ENCODE measurements around the gene ZNF821. TPM values are rescaled to one million over a fixed set of nuclear protein-coding genes. Genes with fewer than 3 reads are reported as not detected.
"Not testable (repeated sequence)": the region's sequence is repeated elsewhere in the genome, so short reads cannot be mapped to it uniquely, and the experiment has no call there.

The ZNF821 gene
- polyA plus RNA-seq, 4 donors, result 20.2 to 27.0 (median 22.5) TPM

DNA sequence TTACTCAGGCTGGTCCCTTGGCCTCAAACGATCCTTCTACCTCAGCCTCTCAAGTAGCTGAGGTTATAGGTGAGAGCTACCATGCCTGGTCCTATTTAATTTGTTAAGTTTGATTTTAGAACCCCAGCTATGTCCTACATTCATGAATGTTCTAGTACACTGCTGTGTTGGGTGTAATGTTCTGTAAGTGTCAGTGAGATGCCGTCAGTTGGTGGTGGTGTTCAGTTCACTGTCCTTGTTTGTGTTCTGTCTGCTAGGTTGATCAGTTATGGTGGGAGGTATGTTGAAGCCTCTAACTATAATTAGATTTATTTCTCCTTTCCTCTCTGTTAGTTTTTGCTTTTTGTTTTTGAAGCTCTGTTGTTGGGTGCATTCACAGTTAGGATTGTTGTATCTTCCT is 19.6 kb upstream of the ZNF821 start:
- no peak for DNase-seq (ENCODE audit: low read depth in 4 of 4, low spot score in 3 of 4)

DNA sequence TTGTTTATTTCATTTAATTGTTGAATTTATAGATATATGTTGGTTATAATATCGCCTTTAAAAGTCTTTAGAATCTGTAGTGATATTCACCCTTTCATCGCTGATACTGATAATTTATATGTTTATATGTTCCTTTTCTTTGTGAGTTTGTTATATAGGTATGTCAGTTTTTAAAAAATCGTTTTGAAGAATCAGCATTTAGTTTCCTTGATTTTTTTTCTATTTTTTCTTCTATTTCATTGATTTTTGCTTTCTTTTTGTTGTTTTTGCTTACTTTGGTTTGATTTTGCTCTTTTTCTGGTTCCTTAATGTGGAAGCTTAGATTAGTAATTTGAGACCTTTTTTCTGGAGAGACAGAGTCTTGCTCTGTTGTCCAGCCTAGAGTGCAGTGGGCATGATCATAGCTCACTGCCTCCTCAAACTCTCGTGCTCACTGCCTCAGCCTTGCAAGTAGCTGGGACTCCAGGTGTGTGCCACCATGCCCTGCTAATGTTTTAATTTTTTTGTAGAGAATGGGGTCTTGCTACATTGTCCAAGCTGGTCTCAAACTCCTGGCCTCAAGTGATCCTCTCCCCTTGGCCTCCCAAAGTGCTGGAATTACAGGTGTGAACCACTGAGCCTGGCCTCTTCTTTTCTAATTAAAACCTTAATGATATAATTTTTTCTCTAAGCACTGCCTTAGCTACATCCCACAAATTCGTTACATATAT is 18.8 kb upstream of the ZNF821 start:
- DNase-seq (ENCODE audit: low read depth in 4 of 4, low spot score in 3 of 4), result no peak

DNA sequence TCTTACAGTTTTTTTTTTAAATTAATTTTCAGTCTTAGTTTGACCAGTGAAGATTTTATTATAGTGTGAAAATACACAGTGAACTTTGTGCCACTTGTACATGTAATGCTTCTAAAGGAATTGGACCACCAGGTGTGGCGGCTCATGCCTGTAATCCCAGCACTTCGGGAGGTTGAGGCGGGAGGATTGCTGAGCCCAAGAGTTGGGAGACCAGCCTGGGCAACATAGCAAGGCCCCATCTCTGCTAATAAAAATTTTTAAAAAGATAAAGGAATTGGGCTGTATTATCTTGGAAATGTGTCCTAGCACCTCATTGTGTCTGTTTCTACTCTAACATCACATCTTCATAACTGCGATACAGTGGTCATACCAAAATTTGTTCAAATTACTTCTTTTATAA is 15.2 kb upstream of the ZNF821 start:
- DNase-seq (ENCODE audit: low read depth in 4 of 4, low spot score in 3 of 4), result no peak

DNA sequence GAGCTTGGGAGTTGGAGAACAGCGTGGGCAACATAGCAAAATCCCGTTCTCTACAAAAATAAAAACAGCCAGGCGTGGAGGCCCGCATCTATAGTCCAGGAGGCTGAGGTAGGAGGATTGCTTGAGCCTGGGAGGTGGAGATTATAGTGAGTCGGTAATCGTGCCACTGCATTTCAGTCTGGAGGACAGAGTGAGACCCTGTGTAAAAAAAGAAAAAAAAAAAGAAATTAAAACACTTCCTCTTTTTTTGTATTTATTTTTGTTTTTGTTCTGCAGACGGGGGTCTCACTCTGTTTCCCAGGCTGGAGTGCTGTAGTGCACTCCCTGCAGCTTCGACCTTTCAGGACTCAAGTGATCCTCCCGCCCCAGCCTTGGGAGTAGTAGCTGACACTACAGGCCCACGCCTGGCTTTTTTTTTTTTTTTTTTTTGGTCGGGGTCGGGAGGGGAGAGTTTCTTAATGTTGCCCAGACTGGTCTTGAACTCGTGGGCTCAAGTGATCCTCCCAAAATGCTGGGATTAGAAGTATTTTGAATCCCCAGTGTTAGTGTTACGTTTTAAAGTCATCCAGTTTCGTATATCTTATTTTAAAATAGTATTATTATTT is 12.9 kb upstream of the ZNF821 start:
- DNase-seq (ENCODE audit: low read depth in 4 of 4, low spot score in 3 of 4), result no peak

DNA sequence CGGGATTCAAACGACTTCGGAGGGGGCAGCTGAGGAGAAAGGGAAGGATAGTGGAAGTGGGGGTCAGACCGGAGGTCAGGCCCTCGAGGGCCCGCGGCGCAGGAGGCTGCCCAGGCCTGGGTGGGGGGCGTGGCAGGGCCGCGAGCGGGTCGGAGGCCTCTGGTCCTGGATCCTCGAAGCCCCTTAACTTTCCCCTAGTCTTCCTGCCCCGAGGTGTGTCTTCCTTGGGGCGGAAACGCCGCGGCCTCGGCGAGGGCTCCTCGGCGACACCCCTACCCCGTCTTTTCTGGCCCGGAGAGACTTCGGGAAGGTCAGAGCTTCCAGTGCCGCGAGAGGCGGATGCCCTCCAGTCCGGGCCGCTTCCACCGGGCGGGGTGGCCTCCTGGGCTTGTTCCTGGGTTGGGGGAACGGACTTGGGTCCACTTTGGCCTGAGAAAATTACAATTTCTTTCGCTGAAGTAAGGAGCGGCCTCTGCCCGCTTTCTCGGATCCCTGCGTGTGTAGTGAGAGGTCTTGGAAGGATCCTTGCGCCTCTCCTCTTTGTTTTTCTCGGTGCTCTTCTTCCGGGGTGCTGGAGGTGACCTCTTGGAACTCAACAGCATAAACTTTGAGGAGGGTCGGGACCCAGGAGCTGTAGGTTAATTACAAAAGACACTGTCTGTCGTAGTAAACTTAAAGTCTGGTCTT is 11.8 kb upstream of the ZNF821 start:
- peak; percentile 10 to 50 (median 22) for DNase-seq (ENCODE audit: low read depth in 4 of 4, low spot score in 3 of 4)

DNA sequence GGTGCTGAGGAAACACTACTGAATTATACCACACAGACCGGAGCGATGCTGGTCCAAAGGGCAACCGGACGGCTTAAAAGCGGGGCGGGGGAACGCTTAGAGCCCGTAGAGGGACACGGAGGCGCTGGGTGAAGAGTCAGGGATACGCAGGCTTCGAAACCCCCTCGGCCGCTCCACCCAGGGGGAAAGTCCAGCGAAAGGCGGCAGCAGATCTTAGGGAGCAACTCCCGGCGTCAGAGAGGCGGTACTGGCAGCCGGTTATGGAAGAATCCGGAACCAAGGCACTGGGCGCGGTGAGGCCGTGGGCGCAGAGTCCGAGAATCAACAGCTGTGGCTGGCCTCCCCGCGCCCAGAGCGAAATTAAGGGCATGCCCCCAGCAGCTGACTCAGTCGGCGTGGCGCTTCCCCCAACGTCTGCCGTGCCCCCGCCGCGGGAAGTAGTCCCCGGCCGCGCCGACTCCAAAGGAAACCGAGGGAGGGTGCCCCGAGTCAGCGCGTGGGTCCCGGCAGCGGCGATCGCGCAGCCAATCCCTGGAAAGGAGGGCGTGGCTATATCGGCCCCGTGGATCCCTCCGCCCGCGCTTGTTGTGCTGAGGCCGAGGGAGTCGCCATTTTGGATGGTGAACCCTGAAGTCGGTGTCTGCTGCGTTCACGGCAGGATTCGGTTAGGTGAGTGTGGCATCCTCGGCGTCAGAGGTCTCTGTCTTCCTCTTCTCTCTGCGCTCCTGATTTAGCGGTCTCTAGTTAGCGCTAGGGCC is 11.1 kb upstream of the ZNF821 start, which contains the start of gene IST1:
IST1 (plus strand) TSS at position 611 of the 758 bp plus-strand sequence. CDS start 20,110 bp downstream, outside the sequence.
- DNase-seq (ENCODE audit: low read depth in 4 of 4, low spot score in 3 of 4), result peak; percentile 93 to 98 (median 96)

DNA sequence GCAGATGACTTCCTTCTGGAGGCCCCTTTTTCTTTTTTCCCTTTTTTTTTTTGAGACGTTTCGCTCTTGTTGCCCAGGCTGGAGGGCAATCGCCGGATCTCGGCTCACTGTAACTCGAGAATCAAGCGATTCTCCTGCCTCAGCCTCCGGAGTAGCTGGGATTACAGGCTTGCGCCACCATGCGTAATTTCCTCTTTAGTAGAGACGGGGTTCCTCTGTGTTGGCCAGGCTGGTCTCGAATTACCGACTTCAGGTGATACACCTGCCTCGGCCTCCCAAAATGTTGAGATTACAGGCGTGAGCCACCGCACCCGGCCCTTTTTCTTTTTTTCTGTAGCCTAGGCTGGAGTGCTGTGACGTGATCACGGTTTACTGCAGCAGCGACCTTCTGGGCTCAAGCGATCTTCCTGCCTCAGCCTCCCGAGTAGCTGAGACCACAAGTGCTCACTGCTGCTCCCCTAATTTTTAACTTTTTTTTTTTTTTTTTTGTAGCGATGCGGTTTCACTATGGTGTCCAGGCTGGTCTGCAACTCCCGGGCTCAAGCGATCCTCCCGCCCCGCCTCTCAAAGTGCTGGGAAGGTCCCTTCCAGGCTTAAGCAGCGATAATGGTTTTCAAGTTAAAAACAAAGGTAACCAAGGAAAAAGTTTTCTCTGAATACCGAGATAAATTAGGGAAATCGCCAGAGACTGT is 10.4 kb upstream of the ZNF821 start:
- peak; percentile 12 to 34 (median 33) for DNase-seq (ENCODE audit: low read depth in 4 of 4, low spot score in 3 of 4)

DNA sequence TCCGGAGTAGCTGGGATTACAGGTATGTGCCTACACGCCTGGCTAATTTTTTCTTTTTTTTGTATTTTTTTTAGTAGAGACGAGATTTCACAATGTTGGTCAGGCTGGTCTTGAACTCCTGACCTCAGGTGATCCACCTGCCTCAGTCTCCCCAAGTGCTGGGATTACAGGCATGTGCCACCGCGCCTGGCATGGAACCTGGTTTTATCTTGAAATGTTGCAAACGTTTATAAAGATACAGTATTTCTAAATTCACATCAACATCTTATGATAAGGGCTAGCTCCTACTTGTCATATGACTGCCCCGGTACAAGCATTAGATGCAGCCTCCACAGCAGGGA is 9.9 kb upstream of the ZNF821 start:
- DNase-seq (ENCODE audit: low read depth in 4 of 4, low spot score in 3 of 4), result no peak

DNA sequence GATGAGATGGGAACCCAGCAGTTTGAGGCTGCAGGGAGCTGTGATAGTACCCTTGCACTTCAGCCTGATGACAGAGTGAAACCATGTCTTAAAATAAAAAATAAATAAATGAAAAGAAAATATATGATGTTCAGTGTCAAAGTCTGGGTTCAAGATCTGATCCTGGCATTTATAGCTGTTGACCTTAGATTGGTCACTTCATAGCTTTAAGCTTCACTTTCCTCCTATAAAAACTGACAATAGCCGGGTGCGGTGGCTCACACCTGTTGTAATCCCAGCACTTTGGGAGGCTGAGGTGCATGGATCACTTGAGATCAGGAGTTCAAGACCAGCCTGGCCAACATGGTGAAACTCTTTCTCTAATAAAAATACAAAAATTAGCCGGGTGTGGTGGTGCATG is 5.2 kb upstream of the ZNF821 start:
- no peak for DNase-seq (ENCODE audit: low read depth in 4 of 4, low spot score in 3 of 4)

DNA sequence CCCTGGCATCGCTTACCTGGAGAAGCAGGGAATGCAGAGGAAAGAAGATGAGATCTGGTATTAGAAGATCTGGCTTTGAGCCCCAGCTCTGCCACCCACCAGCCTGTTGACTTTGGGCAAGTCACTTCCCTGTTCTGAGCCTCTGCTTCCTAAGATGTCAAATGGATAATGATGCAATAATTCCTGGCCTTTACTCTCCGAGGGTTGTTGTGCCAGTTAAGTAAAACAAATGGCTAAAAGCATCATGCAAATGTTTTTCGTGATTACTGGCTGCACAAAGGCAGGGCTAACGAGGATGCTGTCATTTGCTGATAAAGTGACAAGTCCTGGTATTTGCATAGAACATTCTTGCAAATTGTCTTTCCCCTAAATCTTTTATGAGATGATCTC is 1.3 kb upstream of the ZNF821 start:
- DNase-seq (ENCODE audit: low read depth in 4 of 4, low spot score in 3 of 4), result no peak

DNA sequence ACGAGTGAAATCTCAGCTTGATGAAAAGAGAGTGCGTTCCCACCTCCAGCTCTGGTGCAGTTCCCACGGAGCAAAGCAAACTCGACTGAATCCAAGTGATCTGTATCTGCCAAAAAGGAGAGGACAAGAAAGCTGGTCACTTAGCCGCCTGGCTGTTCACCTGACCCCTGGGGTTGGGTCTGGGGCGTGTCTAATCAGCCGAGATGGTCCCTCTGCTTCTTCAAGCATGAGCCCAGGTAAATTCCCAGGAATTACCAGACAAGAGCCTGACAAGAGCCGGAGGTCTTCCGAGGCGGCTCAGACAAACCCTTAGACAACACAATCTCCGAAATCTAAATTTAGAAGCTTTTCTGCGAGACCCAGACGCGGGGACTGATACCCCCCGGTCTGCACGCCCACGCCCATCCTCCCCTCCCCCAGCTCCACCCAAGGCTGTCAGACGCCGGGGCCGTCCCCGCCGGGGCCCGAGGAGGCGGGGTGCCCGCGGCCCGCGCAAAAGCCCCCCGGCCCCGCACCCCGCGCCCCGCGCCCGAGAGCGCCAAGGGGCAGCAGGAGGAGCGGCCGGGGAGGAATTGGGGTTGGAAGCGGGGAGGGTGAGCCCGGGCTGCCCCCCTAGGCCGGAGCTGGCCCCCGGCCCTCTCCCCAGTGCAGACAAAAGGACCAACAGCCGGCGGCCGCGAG is 674 bp downstream of the ZNF821 start:
- DNase-seq (ENCODE audit: low read depth in 4 of 4, low spot score in 3 of 4), result peak; percentile 11 to 30 (median 22)

DNA sequence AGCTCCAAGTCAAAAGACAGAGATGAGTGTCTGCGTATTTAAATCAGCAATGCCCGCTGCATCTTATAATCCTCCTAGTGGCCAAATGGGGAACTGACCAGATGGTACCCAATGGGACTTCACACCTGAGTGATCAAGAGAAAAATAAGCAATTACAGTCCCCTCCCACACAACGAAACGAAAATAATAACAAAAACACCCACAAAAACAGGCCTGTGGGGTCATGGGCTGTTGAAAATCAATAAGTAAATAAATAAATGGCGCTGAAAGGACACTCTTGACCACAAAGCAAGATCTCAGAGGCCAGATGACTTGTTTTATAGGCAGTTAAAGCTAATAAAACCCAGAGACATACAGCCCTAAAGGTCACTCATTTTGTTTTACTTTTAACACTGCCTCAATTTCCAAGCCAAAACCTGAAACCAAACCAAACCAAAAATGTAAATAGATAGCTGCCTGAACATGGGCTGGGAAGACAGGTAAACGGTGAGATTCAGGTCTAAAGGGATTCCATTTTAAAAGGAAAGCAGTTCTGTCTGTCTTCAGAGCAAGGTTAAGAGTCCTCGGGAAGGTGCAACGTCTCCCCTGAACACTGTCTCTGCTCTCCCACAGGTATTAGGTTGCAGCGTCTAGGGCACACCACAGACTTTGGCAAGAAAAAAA is 1.3 kb downstream of the ZNF821 start:
- peak; percentile 65 to 78 (median 73) for DNase-seq (ENCODE audit: low read depth in 4 of 4, low spot score in 3 of 4)

DNA sequence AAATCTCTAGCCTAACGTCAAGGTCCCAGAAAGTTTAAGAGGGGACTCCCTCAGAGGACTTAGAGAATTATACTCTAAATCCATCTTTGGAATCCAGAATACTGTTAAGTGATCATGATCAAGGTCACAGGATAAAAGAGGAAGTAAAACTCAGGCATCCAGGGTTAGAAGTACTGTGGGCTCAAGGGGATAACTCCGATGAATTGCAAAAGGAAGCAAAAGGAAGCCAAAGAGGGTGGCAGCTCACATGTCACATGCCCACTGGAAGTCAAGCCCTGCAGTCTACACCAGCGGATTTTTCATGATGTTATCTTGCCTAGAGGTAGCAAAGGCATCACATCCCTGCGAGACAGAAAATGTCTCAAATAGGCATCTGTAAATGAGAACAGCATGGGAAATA is 3.8 kb downstream of the ZNF821 start:
- DNase-seq (ENCODE audit: low read depth in 4 of 4, low spot score in 3 of 4), result no peak

DNA sequence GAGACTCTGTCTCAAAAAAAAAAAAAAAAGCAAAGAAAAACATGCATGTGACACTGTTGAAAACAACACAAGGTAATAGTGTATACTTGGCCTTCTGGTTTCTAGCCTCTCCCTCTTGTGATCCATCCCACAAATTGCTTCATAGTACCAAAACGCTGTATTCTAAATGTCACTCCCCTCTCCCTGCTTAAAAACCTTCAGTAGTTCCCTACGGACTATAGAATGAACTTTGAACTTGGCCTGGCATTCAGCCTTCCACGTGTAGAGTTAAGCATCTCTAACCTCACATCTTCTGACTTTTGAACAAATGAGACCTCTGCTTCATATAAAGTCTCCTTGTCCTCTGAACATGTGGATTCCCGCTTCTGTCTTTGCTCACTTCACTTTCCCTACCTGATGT is 5.1 kb downstream of the ZNF821 start:
- no peak for DNase-seq (ENCODE audit: low read depth in 4 of 4, low spot score in 3 of 4)

DNA sequence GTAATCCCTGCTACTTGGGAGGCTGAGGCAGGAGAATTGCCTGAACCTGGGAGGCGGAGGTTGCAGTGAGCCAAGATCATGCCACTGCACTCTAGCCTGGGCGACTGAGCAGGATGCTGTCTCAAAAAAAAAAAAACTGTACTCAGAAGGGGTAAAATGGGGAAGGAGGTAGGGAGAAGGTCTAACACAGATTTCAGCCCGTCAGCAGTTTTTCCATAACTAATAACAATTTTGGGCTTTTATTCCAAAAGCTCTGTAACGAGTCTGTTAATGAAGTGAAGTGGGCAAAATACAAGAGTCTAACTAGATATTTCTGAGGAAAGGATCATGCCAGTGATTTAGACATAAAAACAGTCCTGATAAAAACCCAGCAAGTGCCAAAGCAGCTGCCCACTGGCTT is 10.8 kb downstream of the ZNF821 start:
- DNase-seq (ENCODE audit: low read depth in 4 of 4, low spot score in 3 of 4), result no peak

DNA sequence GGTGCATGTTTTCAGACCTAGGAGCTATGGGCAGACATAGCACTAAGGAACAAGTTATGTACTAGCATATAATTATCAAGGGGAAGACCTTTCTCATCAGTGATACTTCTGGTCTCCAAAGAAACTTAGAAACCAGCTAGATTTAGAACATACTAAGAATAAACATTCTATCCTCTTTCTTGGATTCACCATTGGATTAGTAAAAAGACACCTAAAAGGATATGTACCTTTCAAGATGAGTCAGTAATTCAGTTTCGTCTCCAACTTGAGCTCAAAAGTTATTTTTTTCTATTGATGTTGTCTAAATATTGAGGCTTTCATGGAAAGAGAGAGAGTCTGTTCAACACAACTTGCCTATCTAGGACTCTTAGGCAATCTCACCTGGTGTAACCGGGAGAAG is 13.2 kb downstream of the ZNF821 start:
- DNase-seq (ENCODE audit: low read depth in 4 of 4, low spot score in 3 of 4), result no peak

DNA sequence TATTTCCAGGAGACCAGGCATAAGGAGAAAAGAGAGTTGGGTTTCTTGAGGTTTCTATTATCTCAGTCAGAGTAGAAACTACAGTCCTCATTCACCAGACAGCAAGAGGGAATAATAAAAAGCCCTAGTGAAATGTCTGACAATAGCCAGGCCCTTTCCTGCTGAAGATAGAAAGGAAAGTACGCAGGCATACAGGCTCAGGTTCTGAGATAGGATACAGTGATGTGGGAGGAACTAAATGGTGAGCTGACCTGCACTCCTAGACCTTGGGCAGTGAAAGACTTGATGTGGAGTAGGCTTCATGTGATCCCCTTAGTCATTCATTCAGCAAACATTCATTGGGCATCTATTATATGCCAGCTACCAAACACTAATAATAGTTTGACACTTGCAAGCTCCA is 14.9 kb downstream of the ZNF821 start:
- DNase-seq (ENCODE audit: low read depth in 4 of 4, low spot score in 3 of 4), result no peak

DNA sequence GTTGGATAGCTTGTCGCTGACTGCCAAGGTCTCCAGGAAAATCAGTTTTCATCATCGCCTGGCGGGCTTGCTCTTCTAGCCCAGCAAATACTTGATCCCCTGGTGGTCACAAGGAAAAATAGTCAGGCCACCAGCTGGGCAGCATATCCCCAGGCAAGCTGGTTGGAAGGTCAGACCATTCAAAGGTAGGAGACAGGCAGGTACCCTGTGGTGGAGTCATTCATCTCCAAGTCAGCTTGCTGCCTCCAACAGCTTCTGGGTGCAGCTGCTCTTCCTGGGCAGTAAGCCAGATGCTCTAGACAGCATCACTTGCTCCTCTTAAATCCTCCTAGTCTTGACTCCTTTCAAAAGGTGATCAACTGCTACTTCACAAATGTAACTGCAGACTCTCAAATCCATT is 16.0 kb downstream of the ZNF821 start:
- no peak for DNase-seq (ENCODE audit: low read depth in 4 of 4, low spot score in 3 of 4)

DNA sequence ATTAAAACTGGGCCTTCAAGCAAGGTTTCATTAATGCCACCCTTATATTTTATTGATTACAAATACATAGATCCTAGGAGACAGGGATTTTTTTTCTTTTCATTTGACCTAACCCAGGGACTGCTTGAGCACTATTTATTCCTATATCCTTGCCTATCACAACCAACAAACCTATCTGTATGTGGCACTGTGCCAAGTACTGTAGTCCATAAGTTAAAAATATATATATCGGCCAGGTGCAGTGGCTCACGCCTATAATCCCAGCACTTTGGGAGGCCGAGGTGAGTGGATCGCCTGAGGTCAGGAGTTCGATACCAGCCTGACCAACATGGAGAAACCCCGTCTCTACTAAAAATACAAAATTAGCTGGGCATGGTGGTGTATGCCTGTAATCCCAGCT is 16.8 kb downstream of the ZNF821 start:
- not testable (repeated sequence) for DNase-seq (ENCODE audit: low read depth in 4 of 4, low spot score in 3 of 4)

Measured in right renal pelvis (tissue), 4 donors.